T-helper 1 cell treated with Interleukin-12 subunit alpha and Interleukin-12 subunit beta and Interleukin-4 antibody, amounts not matched to agents 30 μg/mL and 1 μg/mL, for 36 hours (primary cell): ENCODE data around the gene IL15RA.
"Not testable (repeated sequence)": the region's sequence is repeated elsewhere in the genome, so short reads cannot be mapped to it uniquely, and the experiment has no call there.

Source experiments
- H3K27ac Mint-ChIP-seq: one replicate; pipeline ENCODE4 v1.8.0; 2021; ENCODE audit warnings: mild to moderate bottlenecking, mixed read lengths
- H3K27me3 Mint-ChIP-seq: one replicate; pipeline ENCODE4 v1.8.0; 2021; ENCODE audit warnings: low read depth, mixed read lengths
- H3K36me3 Mint-ChIP-seq: one replicate; pipeline ENCODE4 v1.8.0; 2021; ENCODE audit warnings: low read depth, mixed read lengths
- H3K4me1 Mint-ChIP-seq: one replicate; pipeline ENCODE4 v1.8.0; 2021; ENCODE audit warnings: low read depth, mixed read lengths
- H3K4me3 Mint-ChIP-seq: one replicate; pipeline ENCODE4 v1.8.0; 2021; ENCODE audit warnings: mild to moderate bottlenecking, moderate library complexity, mixed read lengths
- H3K9me3 Mint-ChIP-seq: one replicate; pipeline ENCODE4 v1.8.0; 2021; ENCODE audit warnings: mixed read lengths

The IL15RA gene

GRCh38 chr10:5970066-5970465, 7.3 kb downstream of the IL15RA start:
- Mint-ChIP-seq H3K4me1 (peaks cover 37% of the 10 kb centered on the region), H3K27me3 (no peaks in the 10 kb centered on the region), H3K36me3 (peaks cover 20% of the 10 kb centered on the region), H3K27ac (no peak overlapping the region), H3K9me3 (no peaks in the 10 kb centered on the region), H3K4me3 (no peak overlapping the region)

- Mint-ChIP-seq H3K27ac (no peak overlapping the region), H3K9me3 (no peaks in the 10 kb centered on the region)
Observed at GRCh38 chr10:5968681-5969453, 8.5 kb downstream of the IL15RA start.

GRCh38 chr10:5968037-5968680, 9.2 kb downstream of the IL15RA start:
- H3K4me1 Mint-ChIP-seq = peaks cover 26% of the 10 kb centered on the region
- no peak overlapping the region for H3K27ac Mint-ChIP-seq
- no peaks in the 10 kb centered on the region for H3K27me3 Mint-ChIP-seq
- peaks cover 21% of the 10 kb centered on the region for H3K36me3 Mint-ChIP-seq
- no peak overlapping the region for H3K4me3 Mint-ChIP-seq
- H3K9me3 Mint-ChIP-seq = no peaks in the 10 kb centered on the region

More at GRCh38 chr10:5968681-5969453, 8.5 kb downstream of the IL15RA start:
- Mint-ChIP-seq H3K36me3 (peaks cover 18% of the 10 kb centered on the region), H3K4me3 (no peak overlapping the region), H3K27me3 (no peaks in the 10 kb centered on the region), H3K4me1 (peaks cover 32% of the 10 kb centered on the region)

- Mint-ChIP-seq H3K4me1 (peaks cover 12% of the 10 kb centered on the region), H3K9me3 (no peaks in the 10 kb centered on the region), H3K4me3 (no peak overlapping the region), H3K27me3 (no peaks in the 10 kb centered on the region), H3K27ac (no peak overlapping the region), H3K36me3 (peaks cover 30% of the 10 kb centered on the region)
Observed at GRCh38 chr10:5965266-5965665, 12.1 kb downstream of the IL15RA start.

- H3K36me3 Mint-ChIP-seq = peaks cover 27% of the 10 kb centered on the region
- H3K27ac Mint-ChIP-seq = no peak overlapping the region
- peaks cover 7% of the 10 kb centered on the region for H3K4me1 Mint-ChIP-seq
- no peaks in the 10 kb centered on the region for H3K27me3 Mint-ChIP-seq
- H3K4me3 Mint-ChIP-seq = no peak overlapping the region
- no peaks in the 10 kb centered on the region for H3K9me3 Mint-ChIP-seq
Observed at GRCh38 chr10:5964736-5965135, 12.6 kb downstream of the IL15RA start.

- Mint-ChIP-seq H3K27me3 (no peaks in the 10 kb centered on the region), H3K4me1 (peaks cover 3% of the 10 kb centered on the region), H3K27ac (no peak overlapping the region), H3K9me3 (no peaks in the 10 kb centered on the region), H3K4me3 (no peak overlapping the region), H3K36me3 (peaks cover 28% of the 10 kb centered on the region)
Observed at GRCh38 chr10:5963591-5963990, 13.8 kb downstream of the IL15RA start.

- peaks cover 23% of the 10 kb centered on the region for H3K36me3 Mint-ChIP-seq
- H3K27ac Mint-ChIP-seq = no peak overlapping the region
- H3K9me3 Mint-ChIP-seq = no peaks in the 10 kb centered on the region
- no peak overlapping the region for H3K4me3 Mint-ChIP-seq
- H3K27me3 Mint-ChIP-seq = no peaks in the 10 kb centered on the region
- H3K4me1 Mint-ChIP-seq = peaks cover 1% of the 10 kb centered on the region
Observed at GRCh38 chr10:5963071-5963470, 14.3 kb downstream of the IL15RA start.

- H3K27me3 Mint-ChIP-seq, H3K4me1 Mint-ChIP-seq, H3K4me3 Mint-ChIP-seq, H3K9me3 Mint-ChIP-seq: not testable (repeated sequence)
- Mint-ChIP-seq H3K36me3 (peaks cover 22% of the 10 kb centered on the region), H3K27ac (peak overlapping the region; percentile 49)
Observed at GRCh38 chr10:5962358-5962940, 14.9 kb downstream of the IL15RA start.

GRCh38 chr10:5961405-5962100, 15.8 kb downstream of the IL15RA start:
- H3K9me3 Mint-ChIP-seq = no peaks in the 10 kb centered on the region
- peaks cover 25% of the 10 kb centered on the region for H3K36me3 Mint-ChIP-seq
- H3K4me1 Mint-ChIP-seq = peaks cover 1% of the 10 kb centered on the region
- H3K27ac Mint-ChIP-seq = no peak overlapping the region
- H3K27me3 Mint-ChIP-seq = no peaks in the 10 kb centered on the region
- no peak overlapping the region for H3K4me3 Mint-ChIP-seq

GRCh38 chr10:5960973-5961275, 16.4 kb downstream of the IL15RA start:
- not testable (repeated sequence) for H3K27me3 Mint-ChIP-seq, H3K27ac Mint-ChIP-seq, H3K4me3 Mint-ChIP-seq, H3K9me3 Mint-ChIP-seq, H3K4me1 Mint-ChIP-seq
- peaks cover 30% of the 10 kb centered on the region for H3K36me3 Mint-ChIP-seq

GRCh38 chr10:5960070-5960972, 17.0 kb downstream of the IL15RA start:
- peaks cover 1% of the 10 kb centered on the region for H3K4me1 Mint-ChIP-seq
- peaks cover 30% of the 10 kb centered on the region for H3K36me3 Mint-ChIP-seq
- H3K27me3 Mint-ChIP-seq = no peaks in the 10 kb centered on the region
- H3K4me3 Mint-ChIP-seq = no peak overlapping the region
- H3K27ac Mint-ChIP-seq = no peak overlapping the region
- H3K9me3 Mint-ChIP-seq = no peaks in the 10 kb centered on the region

- Mint-ChIP-seq H3K9me3 (no peaks in the 10 kb centered on the region), H3K36me3 (peaks cover 30% of the 10 kb centered on the region), H3K27ac (no peak overlapping the region), H3K4me3 (no peak overlapping the region), H3K4me1 (peaks cover 1% of the 10 kb centered on the region), H3K27me3 (no peaks in the 10 kb centered on the region)
Observed at GRCh38 chr10:5959581-5960069, 17.7 kb downstream of the IL15RA start.

GRCh38 chr10:5959142-5959541, 18.2 kb downstream of the IL15RA start:
- Mint-ChIP-seq H3K4me1 (peaks cover 1% of the 10 kb centered on the region), H3K36me3 (peaks cover 30% of the 10 kb centered on the region), H3K4me3 (no peak overlapping the region)

GRCh38 chr10:5958675-5959074, 18.7 kb downstream of the IL15RA start:
- no peaks in the 10 kb centered on the region for H3K27me3 Mint-ChIP-seq
- H3K27ac Mint-ChIP-seq = no peak overlapping the region
- H3K36me3 Mint-ChIP-seq = peaks cover 29% of the 10 kb centered on the region
- peaks cover 1% of the 10 kb centered on the region for H3K4me1 Mint-ChIP-seq
- H3K9me3 Mint-ChIP-seq = no peaks in the 10 kb centered on the region
- H3K4me3 Mint-ChIP-seq = no peak overlapping the region

More at GRCh38 chr10:5959142-5959541, 18.2 kb downstream of the IL15RA start:
- Mint-ChIP-seq H3K27ac (no peak overlapping the region), H3K9me3 (no peaks in the 10 kb centered on the region), H3K27me3 (no peaks in the 10 kb centered on the region)
